Measurements from ENCODE around the gene BBX.

GRCh38 chr3:107524841-107525643, 2.3 kb downstream of the BBX start:
- peak; percentile 58; the same call in 1 of the 2 replicates for TF ChIP-seq YY1 (IDR thresholded peaks at IDR 0.05; ENCODE audit: low read depth)
- TF ChIP-seq USF1 (IDR thresholded peaks at IDR 0.05), result no peak
- TF ChIP-seq EP300 (IDR thresholded peaks at IDR 0.05; ENCODE audit: borderline replicate concordance), result no peak
